Liver (tissue), 9 donors: ENCODE results near the gene OR2B6. TPM values are rescaled to one million over a fixed set of nuclear protein-coding genes. Genes with fewer than 3 reads are reported as not detected.

ENCODE experiments used
- DNase-seq: peaks from one replicate; pipeline ENCODE4 v3.0.0-alpha.2; 2017; ENCODE audit warnings: low spot score
- H3K27ac ChIP-seq, 2 donors: one replicate each; pipeline ENCODE4 v1.7.0; 2013; ENCODE audit warnings: inconsistent platforms in 2 of 2, low read length in 2 of 2, control low read depth in 1 of 2, low read depth in 1 of 2, mild to moderate bottlenecking in 1 of 2
- H3K27me3 ChIP-seq, 4 donors: one replicate each; pipeline versions ENCODE4 v1.6.1 to v1.7.0; 2013; ENCODE audit warnings: low read length in 3 of 4, inconsistent platforms in 1 of 4, mild to moderate bottlenecking in 1 of 4, moderate library complexity in 1 of 4; ENCODE audit not compliant: control insufficient read depth in 4 of 4, insufficient read depth in 4 of 4
- H3K36me3 ChIP-seq, 4 donors: one replicate each; pipeline versions ENCODE4 v1.6.1 to v1.7.0; 2013; ENCODE audit warnings: low read length in 3 of 4, mild to moderate bottlenecking in 3 of 4, low read depth in 1 of 4, moderate library complexity in 1 of 4; ENCODE audit not compliant: control insufficient read depth in 4 of 4, insufficient read depth in 3 of 4
- H3K4me1 ChIP-seq, 4 donors: one replicate each; pipeline versions ENCODE4 v1.6.1 to v1.7.0; 2013; ENCODE audit warnings: low read length in 3 of 4, mild to moderate bottlenecking in 3 of 4, moderate library complexity in 1 of 4; ENCODE audit not compliant: control insufficient read depth in 4 of 4, insufficient read depth in 4 of 4
- H3K4me3 ChIP-seq, 3 donors: one replicate each; pipeline versions ENCODE4 v1.6.1 to v1.7.0; 2013; ENCODE audit warnings: low read length in 3 of 3, control low read depth in 1 of 3, low read depth in 1 of 3, mild to moderate bottlenecking in 1 of 3
- H3K9ac ChIP-seq, 2 donors: one replicate each; pipeline ENCODE4 v1.7.0; 2013; ENCODE audit warnings: low read length in 2 of 2, mild to moderate bottlenecking in 2 of 2, moderate library complexity in 2 of 2, control low read depth in 1 of 2, low read depth in 1 of 2
- H3K9me3 ChIP-seq, 4 donors: one replicate each; pipeline versions ENCODE4 v1.6.1 to v1.7.0; 2013; ENCODE audit warnings: low read length in 3 of 4; ENCODE audit not compliant: control insufficient read depth in 4 of 4
- ATF3 ChIP-seq: IDR thresholded peaks from 2 replicates; pipeline ENCODE4 v1.6.1; 2016; ENCODE audit warnings: antibody characterized with exemption
- CTCF ChIP-seq: fragments of 150-350 bp; IDR thresholded peaks from 2 replicates; pipeline ENCODE4 v1.5.1; 2017; ENCODE audit warnings: improper control_type of control experiment, low read depth, low read length; ENCODE audit not compliant: missing input control
- EGR1 ChIP-seq, 2 donors: IDR thresholded peaks; 2 replicates each; pipeline ENCODE4 v1.6.1; 2016 to 2018; ENCODE audit warnings: antibody characterized with exemption in 2 of 2, low read depth in 2 of 2
- FOXA1 ChIP-seq: IDR thresholded peaks from 2 replicates; pipeline ENCODE4 v1.6.1; 2016; ENCODE audit warnings: antibody characterized with exemption
- FOXA2 ChIP-seq: IDR thresholded peaks from 2 replicates; pipeline ENCODE4 v1.6.1; 2016; ENCODE audit warnings: antibody characterized with exemption
- GABPA ChIP-seq, 2 donors: IDR thresholded peaks in 1 of 2; conservative IDR thresholded peaks in 1 of 2; 2 replicates each; pipeline ENCODE4 v1.6.1; 2016; ENCODE audit warnings: antibody characterized with exemption in 2 of 2, mild to moderate bottlenecking in 1 of 2, moderate library complexity in 1 of 2
- HNF4A ChIP-seq, 2 donors: conservative IDR thresholded peaks; 2 replicates each; pipeline ENCODE4 v1.6.1; 2016; ENCODE audit warnings: antibody characterized with exemption in 2 of 2, mild to moderate bottlenecking in 2 of 2
- HNF4G ChIP-seq: IDR thresholded peaks from 2 replicates; pipeline ENCODE4 v1.6.1; 2016; ENCODE audit warnings: antibody characterized with exemption
- JUND ChIP-seq, 2 donors: IDR thresholded peaks; 2 replicates each; pipeline ENCODE4 v1.6.1; 2016; ENCODE audit warnings: antibody characterized with exemption in 2 of 2
- MAX ChIP-seq: IDR thresholded peaks from 2 replicates; pipeline ENCODE4 v1.6.1; 2016; ENCODE audit warnings: antibody characterized with exemption
- NR2F2 ChIP-seq: IDR thresholded peaks from 2 replicates; pipeline ENCODE4 v1.6.1; 2016; ENCODE audit warnings: antibody characterized with exemption
- RAD21 ChIP-seq, 2 donors: IDR thresholded peaks; 2 replicates each; pipeline ENCODE4 v1.6.1; 2016; ENCODE audit warnings: antibody characterized with exemption in 2 of 2, mild to moderate bottlenecking in 2 of 2
- REST ChIP-seq: IDR thresholded peaks from 2 replicates; pipeline ENCODE4 v1.6.1; 2016; ENCODE audit warnings: antibody characterized with exemption, mild to moderate bottlenecking
- RXRA ChIP-seq, 2 donors: IDR thresholded peaks; 2 replicates each; pipeline ENCODE4 v1.6.1; 2017 to 2018; ENCODE audit warnings: antibody characterized with exemption in 2 of 2, mild to moderate bottlenecking in 1 of 2
- SP1 ChIP-seq: IDR thresholded peaks from 2 replicates; pipeline ENCODE4 v1.6.1; 2018; ENCODE audit warnings: antibody characterized with exemption, mild to moderate bottlenecking
- TAF1 ChIP-seq: conservative IDR thresholded peaks from 2 replicates; pipeline ENCODE4 v1.6.1; 2016; ENCODE audit warnings: antibody characterized with exemption, mild to moderate bottlenecking
- YY1 ChIP-seq: IDR thresholded peaks from 2 replicates; pipeline ENCODE4 v1.6.1; 2016; ENCODE audit warnings: antibody characterized with exemption, mild to moderate bottlenecking
- ZBTB33 ChIP-seq: IDR thresholded peaks from 2 replicates; pipeline ENCODE4 v1.6.1; 2016; ENCODE audit warnings: antibody characterized with exemption
- WGBS: extraction: QIAGEN DNeasy Blood & Tissue Kit; methylation state at CpG from one replicate; pipeline ENCODE4 v1.1.7; 2013; 5-methylcytosine and 5-hydroxymethylcytosine counted together
- polyA plus RNA-seq, 2 donors: library from polyadenylated mRNA; stranded (reverse) in 1 of 2; unstranded in 1 of 2; fragments of 200-250 nt in 1 of 2; fragments of >200 nt in 1 of 2; fragmentation: Nextera tagmentation in 1 of 2; extraction: Ambion mirVana in 1 of 2; gene quantifications; one replicate each; pipeline versions ENCODE4 v1.2.1 to v1.2.3, GENCODE V29; 2013 to 2015
- total RNA-seq, 2 donors: library from RNA; depleted of rRNA; stranded (reverse); fragments of >200 nt; gene quantifications; one replicate each; pipeline ENCODE4 v1.2.3, GENCODE V29; 2014
- donor health status: healthy.
- donor health status: healthy.
- donor health status: healthy.
- donor health status: healthy.
- donor health status: healthy.

OR2B6 gene
- total and polyA plus RNA-seq, 4 donors, result 0.19 TPM; not detected in 3

- TF ChIP-seq FOXA1 (no peak), NR2F2 (no peak), YY1 (no peak), GABPA (IDR thresholded peaks at IDR 0.05 in 1 of 2, conservative IDR thresholded peaks at IDR 0.05 in 1 of 2) (no peak), TAF1 (no peak), HNF4G (no peak), ATF3 (no peak), MAX (no peak), FOXA2 (no peak), RAD21 (IDR thresholded peaks at IDR 0.05) (no peak), SP1 (no peak), RXRA (IDR thresholded peaks at IDR 0.05) (no peak)
- H3K27ac ChIP-seq, result no peak overlapping the region
- no peak for DNase-seq
- no peak overlapping the region for H3K9ac ChIP-seq
- 61% methylated on average over 3 of the region's 3 CpGs for WGBS
- no peaks in the 10 kb centered on the region for H3K4me1 ChIP-seq
- H3K36me3 ChIP-seq, result no peaks in the 10 kb centered on the region
- peaks cover 0 to 3% (median 1%) of the 10 kb centered on the region in 4 donors for H3K27me3 ChIP-seq
- H3K4me3 ChIP-seq, result no peak overlapping the region
- H3K9me3 ChIP-seq, result no peaks in the 10 kb centered on the region
Observed at GRCh38 chr6:28003661-28004060, 46.6 kb downstream of the OR2B6 start.

GRCh38 chr6:28004350-28005151, 47.5 kb downstream of the OR2B6 start:
- WGBS, result 73% methylated on average over 5 of the region's 5 CpGs

More at GRCh38 chr6:28004350-28005151, 47.5 kb downstream of the OR2B6 start:
- peaks cover 0 to 3% (median 1%) of the 10 kb centered on the region in 4 donors for H3K27me3 ChIP-seq
- no peak for DNase-seq
- TF ChIP-seq RXRA (IDR thresholded peaks at IDR 0.05) (no peak), HNF4A (conservative IDR thresholded peaks at IDR 0.05) (no peak), FOXA2 (no peak), NR2F2 (no peak), FOXA1 (no peak), CTCF (no peak), EGR1 (IDR thresholded peaks at IDR 0.05; ENCODE audit: low read depth in 2 of 2) (no peak), ATF3 (no peak), ZBTB33 (no peak), JUND (IDR thresholded peaks at IDR 0.05) (no peak), HNF4G (no peak), TAF1 (no peak), REST (no peak), RAD21 (IDR thresholded peaks at IDR 0.05) (no peak), GABPA (IDR thresholded peaks at IDR 0.05 in 1 of 2, conservative IDR thresholded peaks at IDR 0.05 in 1 of 2) (no peak), SP1 (no peak), YY1 (no peak)
- H3K9me3 ChIP-seq, result no peaks in the 10 kb centered on the region
- no peak overlapping the region for H3K27ac ChIP-seq
- H3K9ac ChIP-seq, result no peak overlapping the region
- no peaks in the 10 kb centered on the region for H3K36me3 ChIP-seq
- no peaks in the 10 kb centered on the region for H3K4me1 ChIP-seq
- H3K4me3 ChIP-seq, result no peak overlapping the region
